Cardiac fibroblast (primary cell): ENCODE measurements around the gene BCL6.

Experiments used
- DNase-seq, 2 donors: peaks; one replicate each; pipeline versions ENCODE4 v3.0.0 to v3.0.0-alpha.2; 2010; ENCODE audit warnings: low read depth in 2 of 2
- H3K4me3 ChIP-seq, 2 donors: replicated peaks in 1 of 2; 1 replicate in 1 of 2; 2 replicates in 1 of 2; pipeline ENCODE4 v1.5.1; 2011; ENCODE audit warnings: low read depth in 2 of 2, low read length in 2 of 2, mild to moderate bottlenecking in 2 of 2, moderate library complexity in 1 of 2
- TF ChIP-seq, protein P1 (sequence below): IDR thresholded peaks from one replicate; pipeline ENCODE4 v1.5.1; 2011; ENCODE audit warnings: low read depth, mild to moderate bottlenecking, low read length, inconsistent platforms

The BCL6 gene

DNA sequence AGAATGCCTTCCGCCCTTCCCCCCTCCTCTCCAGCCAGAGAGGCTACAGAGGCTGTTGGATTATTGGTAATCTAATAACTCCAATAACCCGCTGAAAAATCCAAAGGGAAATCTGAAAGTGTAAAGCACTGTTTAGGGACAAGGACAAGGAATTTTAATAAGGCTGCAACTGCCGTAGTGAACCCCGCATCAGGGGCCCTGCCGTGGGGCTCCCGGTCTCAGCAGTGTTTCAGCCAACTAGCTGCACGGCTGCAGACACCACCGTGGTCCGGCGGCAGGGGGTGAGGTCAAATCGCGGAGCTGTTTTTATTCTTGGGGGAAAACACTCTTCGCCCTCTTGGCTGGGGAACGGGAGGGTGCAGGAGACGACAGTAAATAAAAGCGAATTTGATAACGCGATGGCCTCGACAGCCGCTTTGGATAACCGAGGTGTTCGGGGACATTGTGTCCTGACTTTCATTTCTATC lies 6.1 kb downstream of the BCL6 start:
- TF ChIP-seq, protein P1, sequence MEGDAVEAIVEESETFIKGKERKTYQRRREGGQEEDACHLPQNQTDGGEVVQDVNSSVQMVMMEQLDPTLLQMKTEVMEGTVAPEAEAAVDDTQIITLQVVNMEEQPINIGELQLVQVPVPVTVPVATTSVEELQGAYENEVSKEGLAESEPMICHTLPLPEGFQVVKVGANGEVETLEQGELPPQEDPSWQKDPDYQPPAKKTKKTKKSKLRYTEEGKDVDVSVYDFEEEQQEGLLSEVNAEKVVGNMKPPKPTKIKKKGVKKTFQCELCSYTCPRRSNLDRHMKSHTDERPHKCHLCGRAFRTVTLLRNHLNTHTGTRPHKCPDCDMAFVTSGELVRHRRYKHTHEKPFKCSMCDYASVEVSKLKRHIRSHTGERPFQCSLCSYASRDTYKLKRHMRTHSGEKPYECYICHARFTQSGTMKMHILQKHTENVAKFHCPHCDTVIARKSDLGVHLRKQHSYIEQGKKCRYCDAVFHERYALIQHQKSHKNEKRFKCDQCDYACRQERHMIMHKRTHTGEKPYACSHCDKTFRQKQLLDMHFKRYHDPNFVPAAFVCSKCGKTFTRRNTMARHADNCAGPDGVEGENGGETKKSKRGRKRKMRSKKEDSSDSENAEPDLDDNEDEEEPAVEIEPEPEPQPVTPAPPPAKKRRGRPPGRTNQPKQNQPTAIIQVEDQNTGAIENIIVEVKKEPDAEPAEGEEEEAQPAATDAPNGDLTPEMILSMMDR = no peak
- H3K4me3 ChIP-seq = peak overlapping the region; percentile 39 to 52
- no peak for DNase-seq

DNA sequence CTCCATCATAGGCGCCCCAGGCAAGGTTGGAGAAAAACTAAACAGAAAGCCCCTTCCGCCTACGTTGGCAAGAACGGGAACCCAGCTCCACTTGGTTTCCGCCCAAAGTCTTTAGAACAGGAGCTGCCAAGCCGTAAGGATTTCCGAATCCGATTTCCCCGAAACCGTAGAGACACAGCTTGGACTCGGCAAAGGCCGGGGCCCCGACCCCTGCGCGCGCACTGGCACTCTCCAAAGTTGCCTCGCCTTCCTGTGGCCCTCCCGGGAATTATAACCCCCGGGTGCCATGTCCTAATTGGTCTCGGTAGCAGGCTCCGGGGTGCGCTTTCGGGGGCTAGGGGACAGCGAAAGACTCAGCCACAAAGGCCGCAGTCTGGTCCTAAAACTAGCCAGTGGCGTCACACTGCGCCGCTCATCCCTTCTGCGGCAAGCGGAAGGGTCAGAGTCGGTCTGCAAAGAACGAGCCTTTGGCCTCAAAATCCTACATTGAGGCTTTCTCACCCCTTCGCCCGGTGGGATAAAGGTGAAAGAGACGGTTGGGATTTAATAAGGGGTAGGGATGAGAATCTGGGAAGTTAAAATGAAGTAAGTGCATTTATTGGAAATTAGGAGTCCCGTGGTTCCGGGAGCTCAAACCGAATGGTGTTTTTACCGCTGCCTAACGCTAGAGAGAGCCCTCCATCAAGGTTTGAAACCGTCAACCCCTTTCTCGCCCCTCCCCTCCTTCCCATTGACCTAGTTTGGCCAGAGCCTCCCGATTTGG lies 6.8 kb downstream of the BCL6 start:
- TF ChIP-seq, protein P1 = peak; percentile 75
- H3K4me3 ChIP-seq = peak overlapping the region; percentile 48 to 52
- peak; percentile 96 for DNase-seq

DNA sequence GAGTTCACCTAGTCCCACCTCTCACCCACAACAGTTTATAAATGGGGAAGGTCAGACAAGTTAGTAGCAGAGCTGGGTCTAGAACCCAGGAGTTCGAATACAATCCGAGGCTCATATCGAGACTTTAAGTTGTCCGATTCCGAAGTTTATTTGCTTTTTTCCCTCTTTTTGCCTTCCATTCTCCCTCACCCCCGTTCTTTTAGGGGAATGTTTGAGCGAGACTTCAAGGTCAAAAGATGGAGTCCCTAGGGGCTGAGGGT lies 7.3 kb downstream of the BCL6 start:
- DNase-seq = no peak
- peak overlapping the region; percentile 48 to 52 for H3K4me3 ChIP-seq
- TF ChIP-seq, protein P1 = no peak

DNA sequence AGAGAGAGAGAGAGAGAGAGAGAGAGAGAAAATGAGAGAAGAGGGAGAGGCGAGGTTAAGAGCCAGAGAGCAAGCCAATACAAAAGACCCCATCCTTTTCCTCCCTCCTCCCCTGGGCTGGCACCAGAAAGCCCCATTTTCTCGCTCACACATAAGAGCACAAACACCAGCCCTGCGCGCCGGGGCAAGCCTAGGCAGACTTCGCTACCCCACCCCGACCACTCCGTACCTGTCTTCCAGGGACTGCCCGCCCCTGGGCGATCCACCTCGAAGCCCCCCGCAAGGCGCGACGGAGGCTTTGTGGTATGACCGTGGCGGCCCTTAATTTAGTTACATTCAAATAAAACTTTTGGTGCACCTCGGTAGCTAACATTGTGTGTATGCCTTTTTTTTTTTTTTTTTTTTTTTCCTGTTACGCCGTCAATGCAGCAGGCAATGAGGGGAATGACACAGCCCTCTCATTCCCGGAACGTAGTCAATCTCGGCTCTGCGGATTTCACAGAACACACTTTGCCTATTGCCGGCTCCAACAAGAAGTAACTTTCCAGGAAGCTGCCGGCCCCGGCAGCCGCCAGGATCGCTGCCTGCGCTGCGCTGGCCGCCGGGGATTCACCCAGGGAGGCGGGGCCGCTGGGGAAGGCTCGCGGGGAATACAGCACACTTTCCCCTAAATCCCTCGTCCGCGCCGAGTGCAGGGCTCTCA lies 7.7 kb downstream of the BCL6 start:
- TF ChIP-seq, protein P1 = peak; percentile 25
- peak; percentile 78 to 86 for DNase-seq
- H3K4me3 ChIP-seq = peak overlapping the region; percentile 48 to 52

DNA sequence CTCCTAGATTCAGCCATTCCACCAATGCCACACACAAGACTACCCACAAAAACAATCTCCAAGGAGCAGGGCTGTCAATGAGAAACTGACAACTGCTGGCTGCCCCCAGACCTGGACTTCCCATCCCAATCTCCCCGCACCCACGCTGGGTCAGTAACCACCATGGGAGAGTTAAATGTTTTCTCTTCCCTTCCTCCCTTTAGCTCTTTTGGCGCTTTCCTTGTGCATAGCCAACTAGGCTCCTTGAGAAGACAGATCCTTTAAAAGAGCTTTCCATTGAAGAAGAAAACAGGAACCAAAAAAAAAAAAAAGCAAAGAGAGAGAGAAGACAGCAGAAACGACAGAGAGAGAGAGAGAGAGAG lies 8.3 kb downstream of the BCL6 start:
- peak overlapping the region; percentile 48 to 52 for H3K4me3 ChIP-seq
- TF ChIP-seq, protein P1 = no peak
- no peak for DNase-seq

DNA sequence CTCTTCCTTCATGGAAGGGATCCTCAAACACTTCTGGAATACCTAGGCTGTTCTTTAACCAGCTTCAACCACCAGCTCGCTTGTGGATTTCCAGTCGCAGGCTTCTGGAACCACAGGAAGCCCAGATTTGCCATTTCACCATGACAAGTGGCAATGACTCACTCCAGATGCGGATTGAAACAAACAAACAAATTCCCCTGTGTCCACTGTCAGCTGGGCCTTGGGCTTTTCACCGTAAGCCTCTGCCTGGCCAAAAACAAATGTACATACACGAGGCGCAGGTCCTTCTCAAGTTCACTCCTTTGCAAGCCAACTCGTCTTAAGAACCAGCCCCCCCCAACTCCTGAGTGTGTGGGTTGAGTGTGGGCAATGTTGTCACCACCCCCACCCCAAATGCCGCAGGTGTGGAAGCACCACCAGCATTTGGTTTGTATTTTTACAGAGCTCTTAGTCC lies 8.8 kb downstream of the BCL6 start:
- peak; percentile 68 to 92 for DNase-seq
- H3K4me3 ChIP-seq = peak overlapping the region in 1 of 2 donors; percentile 52
- TF ChIP-seq, protein P1 = no peak
